ENCODE data around the gene PIK3R1. TPM values are rescaled to one million over a fixed set of nuclear protein-coding genes. Genes with fewer than 3 reads are reported as not detected.

Gene PIK3R1
- total RNA-seq, 1 experiment from 2014 or later, result 11.3 TPM

DNA sequence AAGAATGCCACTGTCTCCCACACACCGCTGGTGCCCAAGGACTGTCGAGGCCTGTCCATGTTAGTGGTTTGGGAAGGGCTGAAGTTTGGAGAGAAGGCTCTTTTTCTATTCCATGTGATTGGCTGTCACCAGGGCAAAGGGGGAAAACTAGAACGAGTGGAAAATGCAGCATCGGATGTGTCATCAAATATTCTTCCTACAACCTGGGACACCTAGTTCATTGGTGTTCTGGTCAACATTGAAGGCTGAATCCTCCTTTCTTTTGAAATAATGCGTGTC lies 53.2 kb downstream of the PIK3R1 start:
- H3K79me1 ChIP-seq (ENCODE audit: insufficient read depth, low read depth, low read length, poor library complexity, severe bottlenecking), result no peaks in the 10 kb centered on the region
- no peak overlapping the region for H2AFZ ChIP-seq (ENCODE audit: low read length)
- H2BK12ac ChIP-seq (ENCODE audit: insufficient read length, low read depth, low read length), result no peak overlapping the region
- TF ChIP-seq CTCF (conservative IDR thresholded peaks at IDR 0.05), result no peak
- H3T11ph ChIP-seq (ENCODE audit: low read length), result no peak overlapping the region
- no peak overlapping the region for H3K56ac ChIP-seq (ENCODE audit: insufficient read length, low read depth, low read length)
- no peak overlapping the region for H3K23ac ChIP-seq (ENCODE audit: insufficient read length, low read depth, low read length)
- no peak overlapping the region for H3K9ac ChIP-seq (ENCODE audit: extremely low read depth, insufficient read length, low read length)
- no peak overlapping the region for H3K4me2 ChIP-seq (ENCODE audit: insufficient read depth, insufficient read length, low read length)
- H3K23me2 ChIP-seq (ENCODE audit: insufficient read length, low read depth, low read length, poor library complexity, severe bottlenecking), result no peaks in the 10 kb centered on the region
- H3K18ac ChIP-seq (ENCODE audit: insufficient read length, low read depth, low read length), result no peak overlapping the region
- H2BK5ac ChIP-seq (ENCODE audit: insufficient read length, low read length), result no peak overlapping the region
- peak overlapping the region in 1 of 3 experiments; percentile 58; a peak in 2 of 7 replicates for H3K27ac Mint-ChIP-seq
- no peak overlapping the region for H2BK20ac ChIP-seq (ENCODE audit: low read depth, low read length, poor library complexity, severe bottlenecking)
- H3K27ac ChIP-seq (ENCODE audit: insufficient read length, low read depth, low read length), result no peak overlapping the region
- H4K91ac ChIP-seq (ENCODE audit: insufficient read length, low read depth, low read length), result no peak overlapping the region
- WGBS (ENCODE audit: extremely low coverage, insufficient read length, low lambda C conversion rate), result no CpG with 5 or more reads among the region's 5 CpGs
- H3K36me3 Mint-ChIP-seq (ENCODE audit: insufficient read depth in 1 of 3, low read depth in 3 of 3), result peaks cover 0 to 11% (median 3%) of the 10 kb centered on the region in 3 experiments; a peak in 4 of 7 replicates
- H3K4me3 Mint-ChIP-seq, result no peak overlapping the region
- H2AK5ac ChIP-seq (ENCODE audit: insufficient read length, low read length), result no peak overlapping the region
- H3K9me3 ChIP-seq (ENCODE audit: control insufficient read depth, low read depth, low read length), result no peaks in the 10 kb centered on the region
- H3K9me3 Mint-ChIP-seq, result peaks cover 3 to 9% of the 10 kb centered on the region in 2 experiments; a peak in 2 of 5 replicates
- H3K4me1 Mint-ChIP-seq, result no peaks in the 10 kb centered on the region
- no peaks in the 10 kb centered on the region for H3K27me3 Mint-ChIP-seq (ENCODE audit: low read depth)
- no peak overlapping the region for H2BK15ac ChIP-seq (ENCODE audit: low read depth, low read length)
- no peaks in the 10 kb centered on the region for H4K20me1 ChIP-seq (ENCODE audit: control insufficient read depth, insufficient read depth, insufficient read length)
- no peak overlapping the region for H3K14ac ChIP-seq (ENCODE audit: insufficient read depth, low read length)
- no peak overlapping the region for H3K4ac ChIP-seq (ENCODE audit: low read depth, low read length)
- no peak overlapping the region for H4K5ac ChIP-seq (ENCODE audit: insufficient read length, low read depth, low read length)
- H3K4me1 ChIP-seq (ENCODE audit: insufficient read depth, low read length), result no peaks in the 10 kb centered on the region; the same call in 1 of the 2 replicates
- DNase-seq, result no peak
- no peaks in the 10 kb centered on the region for H3K27me3 ChIP-seq (ENCODE audit: insufficient read depth, low read length)
- no peaks in the 10 kb centered on the region for H3K79me2 ChIP-seq (ENCODE audit: insufficient read depth, low read length)
- H2BK120ac ChIP-seq (ENCODE audit: low read depth, low read length, poor library complexity, severe bottlenecking), result no peak overlapping the region
- H4K8ac ChIP-seq (replicated peaks; ENCODE audit: insufficient read length, low read depth, low read length), result no peak overlapping the region

Data from H9 (cell line).